Measurements from ENCODE around the gene SOX1. TPM values are rescaled to one million over a fixed set of nuclear protein-coding genes. Genes with fewer than 3 reads are reported as not detected.

SOX1 gene
- polyA plus RNA-seq, 1 of the 3 experiments (the other 2 are of a cell fraction), result not detected

GRCh38 chr13:112105892-112106291 lies 38.9 kb downstream of the SOX1 start:
- POLR2A ChIA-PET, result no interaction called here
- Histone ChIP-seq H3K79me2 (ENCODE audit: insufficient read depth) (no peaks in the 10 kb centered on the region), H3K9me3 (no peaks in the 10 kb centered on the region), H2AFZ (ENCODE audit: low read depth) (no peak overlapping the region), H4K20me1 (ENCODE audit: insufficient read depth) (no peaks in the 10 kb centered on the region), H3K9ac (no peak overlapping the region), H3K4me3 (ENCODE audit: low read depth in 2 of 2, low read length in 1 of 2) (no peak overlapping the region), H3K9me2 (no peaks in the 10 kb centered on the region), H3K36me3 (replicated peaks in 1 of 2; ENCODE audit: control insufficient read depth in 1 of 2, insufficient read depth in 2 of 2, low read length in 1 of 2) (no peaks in the 10 kb centered on the region), H3K4me1 (ENCODE audit: control insufficient read depth in 1 of 2, insufficient read depth in 2 of 2, low read depth in 1 of 2, low read length in 1 of 2) (no peaks in the 10 kb centered on the region), H3K27me3 (ENCODE audit: insufficient read depth) (peaks cover 77% of the 10 kb centered on the region), H3K27ac (ENCODE audit: low read depth in 2 of 2, low read length in 1 of 2) (no peak overlapping the region), H3F3A (replicated peaks; ENCODE audit: insufficient read depth) (no peaks in the 10 kb centered on the region), H3K4me2 (no peak overlapping the region)
- TF ChIP-seq MXI1 (IDR thresholded peaks at IDR 0.05; ENCODE audit: low read depth, low read length) (no peak), FOXM1 (IDR thresholded peaks at IDR 0.05; ENCODE audit: low read depth) (no peak), FOXJ3 (CRISPR knock-in tag; IDR thresholded peaks at IDR 0.05) (no peak), CHD2 (IDR thresholded peaks at IDR 0.05; ENCODE audit: low read length, partially characterized antibody) (no peak), ZBTB33 (IDR thresholded peaks at IDR 0.05; ENCODE audit: borderline replicate concordance, low read depth) (no peak), SMC3 (IDR thresholded peaks at IDR 0.05; ENCODE audit: low read depth, low read length) (no peak), FOSL2 (IDR thresholded peaks at IDR 0.05; ENCODE audit: borderline replicate concordance, low read depth) (no peak), PBX3 (IDR thresholded peaks at IDR 0.05) (no peak), GABPA (IDR thresholded peaks at IDR 0.05; ENCODE audit: low read depth) (no peak), EP300 (IDR thresholded peaks at IDR 0.05; ENCODE audit: borderline replicate concordance in 1 of 2, low read depth in 1 of 2, low read length in 1 of 2) (no peak), RAD21 (IDR thresholded peaks at IDR 0.05; ENCODE audit: low read length) (no peak), TCF12 (IDR thresholded peaks at IDR 0.05) (no peak), MEF2A (IDR thresholded peaks at IDR 0.05; ENCODE audit: borderline replicate concordance, low read depth) (no peak), RCOR1 (IDR thresholded peaks at IDR 0.05; ENCODE audit: low read length) (no peak), USF2 (IDR thresholded peaks at IDR 0.05; ENCODE audit: borderline replicate concordance, low read depth, low read length) (no peak)
- DNase-seq, result no peak
- WGBS (ENCODE audit: low lambda C conversion rate), result 28% methylated on average over 16 of the region's 21 CpGs
- CTCF ChIA-PET, result no interaction called here
